Measurements from ENCODE around the gene RGS7BP. TPM values are rescaled to one million over a fixed set of nuclear protein-coding genes. Genes with fewer than 3 reads are reported as not detected.

Gene RGS7BP
- total RNA-seq, 1 experiment from 2014 or later, result 0.33 TPM

GRCh38 chr5:64513492-64513891 lies 7.7 kb downstream of the RGS7BP start:
- H3K4me3 Mint-ChIP-seq, result no peak overlapping the region
- H2BK20ac ChIP-seq (ENCODE audit: low read depth, low read length, poor library complexity, severe bottlenecking), result no peak overlapping the region
- H3K9me3 ChIP-seq (ENCODE audit: control insufficient read depth, low read depth, low read length), result no peaks in the 10 kb centered on the region
- no peak overlapping the region for H2AFZ ChIP-seq (ENCODE audit: low read length)
- H3K23ac ChIP-seq (ENCODE audit: insufficient read length, low read depth, low read length), result no peak overlapping the region
- H2AK5ac ChIP-seq (ENCODE audit: insufficient read length, low read length), result no peak overlapping the region
- no peak overlapping the region for H3K18ac ChIP-seq (ENCODE audit: insufficient read length, low read depth, low read length)
- no peak overlapping the region for H3K56ac ChIP-seq (ENCODE audit: insufficient read length, low read depth, low read length)
- H3K4me1 ChIP-seq (ENCODE audit: insufficient read depth, low read length), result no peaks in the 10 kb centered on the region
- H3K23me2 ChIP-seq (ENCODE audit: insufficient read length, low read depth, low read length, poor library complexity, severe bottlenecking), result no peaks in the 10 kb centered on the region
- H3K4me2 ChIP-seq (ENCODE audit: insufficient read depth, insufficient read length, low read length), result no peak overlapping the region
- no peak overlapping the region for H3K27ac Mint-ChIP-seq
- no peaks in the 10 kb centered on the region for H3K79me1 ChIP-seq (ENCODE audit: insufficient read depth, low read depth, low read length, poor library complexity, severe bottlenecking)
- H3K14ac ChIP-seq (ENCODE audit: insufficient read depth, low read length), result no peak overlapping the region
- no peak overlapping the region for H4K5ac ChIP-seq (ENCODE audit: insufficient read length, low read depth, low read length)
- no peaks in the 10 kb centered on the region for H3K27me3 ChIP-seq (ENCODE audit: insufficient read depth, low read length)
- no peak overlapping the region for H3T11ph ChIP-seq (ENCODE audit: low read length)
- no peak overlapping the region for H2BK5ac ChIP-seq (ENCODE audit: insufficient read length, low read length)
- peaks cover 30% of the 10 kb centered on the region for H3K27me3 Mint-ChIP-seq (ENCODE audit: low read depth)
- H3K27ac ChIP-seq (ENCODE audit: insufficient read length, low read depth, low read length), result no peak overlapping the region
- no peak overlapping the region for H2BK12ac ChIP-seq (ENCODE audit: insufficient read length, low read depth, low read length)
- no peaks in the 10 kb centered on the region for H4K20me1 ChIP-seq (ENCODE audit: control insufficient read depth, insufficient read depth, insufficient read length)
- WGBS (ENCODE audit: extremely low coverage, insufficient read length, low lambda C conversion rate), result no CpG with 5 or more reads among the region's 5 CpGs
- no peak overlapping the region for H2BK15ac ChIP-seq (ENCODE audit: low read depth, low read length)
- no peaks in the 10 kb centered on the region for H3K9me3 Mint-ChIP-seq
- no peaks in the 10 kb centered on the region for H3K79me2 ChIP-seq (ENCODE audit: insufficient read depth, low read length)
- no peak for TF ChIP-seq CTCF (conservative IDR thresholded peaks at IDR 0.05)
- H3K9ac ChIP-seq (ENCODE audit: extremely low read depth, insufficient read length, low read length), result no peak overlapping the region
- no peak overlapping the region for H4K8ac ChIP-seq (replicated peaks; ENCODE audit: insufficient read length, low read depth, low read length)
- no peak overlapping the region for H4K91ac ChIP-seq (ENCODE audit: insufficient read length, low read depth, low read length)
- no peaks in the 10 kb centered on the region for H3K36me3 Mint-ChIP-seq (ENCODE audit: insufficient read depth in 1 of 3, low read depth in 3 of 3)
- no peak overlapping the region for H2BK120ac ChIP-seq (ENCODE audit: low read depth, low read length, poor library complexity, severe bottlenecking)
- no peak overlapping the region for H3K4ac ChIP-seq (ENCODE audit: low read depth, low read length)
- no peak for DNase-seq
- no peaks in the 10 kb centered on the region for H3K4me1 Mint-ChIP-seq

All from H9 (cell line).